ENCODE results near the gene MECP2.

Gene MECP2

DNA sequence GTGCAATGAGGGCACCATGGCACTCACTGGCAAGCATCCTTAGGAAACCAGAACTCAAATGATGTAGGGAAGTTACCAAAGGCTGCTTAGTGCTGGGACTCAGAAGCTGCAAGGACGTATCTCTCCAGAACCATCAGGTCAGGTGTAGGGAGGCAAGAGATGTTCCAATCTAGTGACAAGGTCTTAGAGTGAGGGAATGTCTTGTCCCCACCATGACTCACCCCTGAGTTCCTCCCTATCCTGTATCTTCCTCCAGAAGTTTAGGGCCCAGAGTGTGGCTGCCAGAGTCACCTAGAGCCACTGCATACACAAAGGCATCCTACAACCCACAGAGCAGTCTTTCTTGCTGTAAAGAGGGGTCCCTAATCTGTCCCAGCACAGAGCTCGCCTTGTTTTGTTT is 63.7 kb downstream of the MECP2 start:
- no peak for DNase-seq (ENCODE audit: low read depth, low spot score)

- peak; percentile 48 for DNase-seq (ENCODE audit: low read depth, low spot score)
Observed at GRCh38 chrX:154032653-154033052, 64.9 kb downstream of the MECP2 start.

DNA sequence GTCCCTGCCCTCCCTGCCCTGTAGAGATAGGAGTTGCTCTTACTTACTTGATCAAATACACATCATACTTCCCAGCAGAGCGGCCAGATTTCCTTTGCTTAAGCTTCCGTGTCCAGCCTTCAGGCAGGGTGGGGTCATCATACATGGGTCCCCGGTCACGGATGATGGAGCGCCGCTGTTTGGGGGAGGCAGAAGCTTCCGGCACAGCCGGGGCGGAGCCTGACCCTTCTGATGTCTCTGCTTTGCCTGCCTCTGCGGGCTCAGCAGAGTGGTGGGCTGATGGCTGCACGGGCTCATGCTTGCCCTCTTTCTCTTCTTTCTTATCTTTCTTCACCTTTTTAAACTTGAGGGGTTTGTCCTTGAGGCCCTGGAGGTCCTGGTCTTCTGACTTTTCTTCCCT is 65.4 kb downstream of the MECP2 start:
- DNase-seq (ENCODE audit: low read depth, low spot score), result no peak

- DNase-seq (ENCODE audit: low read depth, low spot score), result peak; percentile 44
Observed at GRCh38 chrX:154030715-154031305, 66.7 kb downstream of the MECP2 start.

- DNase-seq (ENCODE audit: low read depth, low spot score), result no peak
Observed at GRCh38 chrX:154030266-154030665, 67.3 kb downstream of the MECP2 start.

DNA sequence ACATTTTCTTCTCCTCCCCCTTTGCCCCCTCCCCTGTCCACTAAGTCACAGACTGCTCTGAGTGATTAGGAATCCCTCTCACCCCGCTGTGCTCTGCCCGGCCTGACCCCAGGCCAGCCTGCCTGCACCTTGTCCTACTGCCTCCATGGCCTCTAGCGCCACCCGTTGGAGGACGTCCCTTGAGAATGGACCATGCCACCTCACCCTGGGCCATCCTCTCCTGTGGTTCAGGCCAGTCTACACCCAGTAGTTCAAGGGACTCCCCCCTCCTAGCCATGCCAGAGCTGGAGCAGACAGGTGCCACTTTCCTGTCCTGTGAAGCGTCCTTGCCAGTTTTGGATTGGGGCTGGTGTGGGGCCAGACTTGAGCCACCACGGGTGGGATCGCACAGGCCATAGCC is 68.1 kb downstream of the MECP2 start:
- no peak for DNase-seq (ENCODE audit: low read depth, low spot score)

DNA sequence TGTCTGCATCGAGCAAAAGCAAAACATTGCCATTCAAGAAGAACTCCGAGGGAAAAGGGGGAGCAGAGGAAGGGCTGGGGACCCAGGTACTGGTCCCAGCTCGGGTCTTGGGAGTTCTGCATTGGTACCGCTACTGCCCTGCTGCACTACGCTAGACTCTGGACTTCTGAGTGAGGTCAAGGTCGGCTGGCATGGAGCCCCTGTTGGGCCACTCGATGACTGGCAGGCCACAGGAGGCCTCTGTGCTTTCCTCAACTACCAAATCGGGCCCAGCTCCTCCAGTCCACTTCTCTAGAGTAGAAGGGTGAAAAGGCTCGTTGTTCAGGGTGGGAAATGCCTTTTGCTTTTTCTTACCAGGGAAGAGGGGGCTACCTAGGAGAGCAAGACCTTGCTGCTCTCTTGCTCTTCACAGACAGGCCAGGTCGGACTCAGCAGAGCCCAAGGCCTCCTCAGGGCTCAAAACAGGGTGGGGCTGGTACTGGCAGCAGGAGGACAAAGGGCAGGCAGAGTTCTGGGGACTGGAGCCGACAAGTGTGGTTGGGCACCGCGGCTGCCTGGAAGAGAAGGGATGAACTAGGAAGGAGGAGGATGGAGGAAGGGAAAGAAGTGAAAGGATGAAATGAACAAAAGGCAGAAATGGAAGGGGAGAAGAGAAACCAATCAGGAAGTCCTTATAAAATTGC is 68.9 kb downstream of the MECP2 start:
- DNase-seq (ENCODE audit: low read depth, low spot score), result no peak

DNA sequence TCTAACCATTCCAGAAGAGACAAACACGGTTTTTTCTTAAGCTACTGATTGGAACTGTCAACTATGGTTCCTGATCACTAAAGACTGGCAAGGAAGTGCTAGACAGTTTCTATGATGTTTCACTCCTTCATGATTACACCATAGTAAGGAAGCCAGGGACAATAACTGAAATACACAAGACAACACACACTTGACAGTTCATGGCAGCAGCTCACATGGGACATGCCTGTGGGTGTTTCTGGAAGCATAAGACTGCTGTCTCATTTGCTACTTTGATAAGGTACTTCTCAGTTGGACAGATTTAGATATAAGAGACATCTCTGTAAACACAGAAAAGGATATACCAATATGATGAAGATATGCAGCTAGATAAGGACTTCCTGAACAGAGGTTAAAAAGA is 69.5 kb downstream of the MECP2 start:
- no peak for DNase-seq (ENCODE audit: low read depth, low spot score)

DNA sequence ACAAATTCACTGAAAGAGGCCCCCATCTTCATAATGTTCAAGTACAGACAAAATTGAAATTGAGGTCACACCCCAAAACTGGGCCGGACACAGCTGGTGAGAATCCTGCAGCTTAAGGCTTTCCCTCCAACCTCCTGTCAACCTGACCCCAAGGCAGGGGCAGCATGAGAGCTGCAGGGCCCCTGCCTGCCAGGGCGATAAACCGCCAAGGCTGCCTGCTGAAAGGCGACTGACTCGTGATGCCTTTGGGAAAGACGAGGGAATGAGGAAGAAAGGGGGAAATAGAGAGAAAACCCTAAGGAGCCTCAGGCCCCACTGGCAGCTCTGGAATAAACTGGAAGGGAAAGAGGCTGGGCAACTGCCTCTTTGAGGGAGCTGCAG is 70.5 kb downstream of the MECP2 start:
- no peak for DNase-seq (ENCODE audit: low read depth, low spot score)

DNA sequence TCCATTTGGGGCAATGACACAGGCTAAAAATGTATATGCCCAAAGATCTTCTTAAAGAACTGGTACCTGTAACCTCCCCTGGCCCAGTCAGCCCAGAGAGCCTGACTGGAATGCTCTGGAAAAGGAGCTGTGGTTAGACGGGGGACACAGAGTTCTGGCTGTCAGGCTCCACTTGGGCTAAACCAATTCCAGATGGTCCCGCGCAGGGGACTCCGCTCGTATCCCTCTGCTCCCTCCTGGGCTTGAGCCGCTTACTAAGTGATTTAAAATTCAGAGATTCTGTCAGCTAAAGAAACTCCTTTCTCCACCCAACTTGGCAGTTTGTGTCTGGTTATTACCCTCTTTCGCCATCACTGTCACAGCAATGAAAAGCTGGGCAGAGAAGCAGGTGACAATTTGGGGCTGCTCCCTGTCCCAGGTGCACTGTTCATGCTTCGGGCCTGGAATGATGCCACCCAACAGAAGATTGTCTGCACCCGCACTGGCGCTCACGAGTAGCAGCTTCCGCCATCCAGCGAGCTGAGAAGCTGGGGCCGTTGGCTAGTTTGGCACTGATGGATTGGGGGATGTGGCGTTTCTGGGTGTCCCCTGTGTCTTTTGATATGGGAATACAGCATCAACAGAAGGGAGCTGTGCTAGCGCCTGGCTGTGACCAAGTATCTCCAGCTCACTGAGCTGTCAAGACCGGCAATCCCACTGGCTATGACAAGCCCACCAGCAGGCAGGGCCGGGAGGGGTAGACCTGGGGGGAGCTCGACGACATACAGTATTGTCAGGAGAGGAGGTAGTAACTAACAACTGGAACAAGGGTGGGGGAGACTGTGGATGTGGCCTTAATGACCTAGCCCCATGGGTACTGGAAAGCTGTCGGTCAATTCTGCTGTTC is 71.1 kb downstream of the MECP2 start:
- no peak for DNase-seq (ENCODE audit: low read depth, low spot score)

- DNase-seq (ENCODE audit: low read depth, low spot score), result no peak
Observed at GRCh38 chrX:154025230-154025629, 72.3 kb downstream of the MECP2 start.

GRCh38 chrX:154024271-154024670 is 73.2 kb downstream of the MECP2 start:
- no peak for DNase-seq (ENCODE audit: low read depth, low spot score)

DNA sequence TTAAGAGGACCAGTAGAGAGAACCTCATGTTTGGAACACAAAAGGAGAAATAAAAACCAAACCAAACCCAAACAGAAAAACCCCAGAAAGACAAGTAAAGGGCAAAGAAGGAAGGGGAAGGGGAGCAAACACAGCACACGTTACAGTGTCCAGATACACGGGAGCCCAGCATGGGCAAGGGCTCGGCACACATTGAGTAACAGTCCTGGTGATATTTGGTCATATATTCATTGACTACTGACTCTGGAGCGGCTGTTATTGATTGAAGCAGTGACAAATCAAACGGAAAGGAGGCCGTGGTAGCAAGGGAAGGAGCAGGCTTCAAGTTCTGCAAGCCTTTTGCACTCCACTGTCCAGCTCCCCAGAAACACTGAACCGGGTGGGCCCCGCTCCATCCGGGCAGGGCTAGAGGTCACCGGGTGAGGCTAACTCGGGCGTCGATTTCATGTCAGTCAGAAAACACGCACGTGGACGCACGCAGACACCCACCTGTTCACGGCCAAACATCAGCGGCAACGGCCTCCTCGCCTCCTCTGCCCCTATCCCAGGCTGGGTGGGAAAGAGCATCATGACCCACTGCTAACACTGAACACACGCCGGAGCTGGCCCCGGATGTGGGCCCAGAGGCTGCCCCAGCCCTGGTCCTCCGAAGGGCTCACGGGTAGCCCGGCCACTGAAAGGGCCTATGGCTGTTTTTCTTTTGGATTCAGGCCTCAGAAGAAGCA is 74.1 kb downstream of the MECP2 start:
- DNase-seq (ENCODE audit: low read depth, low spot score), result no peak

GRCh38 chrX:154022108-154022507 is 75.4 kb downstream of the MECP2 start:
- DNase-seq (ENCODE audit: low read depth, low spot score), result no peak

DNA sequence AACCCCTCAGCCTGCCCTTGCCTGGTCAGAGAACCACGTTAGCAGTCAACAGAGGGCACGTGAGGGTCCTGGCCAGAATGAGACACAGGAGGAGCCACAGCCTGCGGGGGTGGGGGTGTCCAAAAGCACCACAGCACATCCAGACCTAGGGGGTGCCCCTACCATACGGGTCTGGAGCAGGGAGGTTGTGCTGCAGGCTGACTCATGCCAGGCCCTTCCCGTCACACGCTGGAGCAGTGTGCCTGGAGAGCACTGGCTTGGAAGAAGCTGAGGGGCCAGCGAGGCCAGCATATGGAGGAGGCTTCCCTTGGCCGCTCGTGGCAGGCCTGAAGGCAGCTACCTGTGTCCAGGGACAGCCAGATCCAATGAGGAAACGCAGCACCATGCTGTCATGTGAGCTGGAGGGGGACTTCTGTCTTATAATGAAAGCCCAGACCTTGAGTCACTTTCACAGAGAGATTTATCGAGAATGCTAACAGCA is 76.3 kb downstream of the MECP2 start:
- peak; percentile 60 for DNase-seq (ENCODE audit: low read depth, low spot score)

- no peak for DNase-seq (ENCODE audit: low read depth, low spot score)
Observed at GRCh38 chrX:154020536-154021115, 76.9 kb downstream of the MECP2 start.

GRCh38 chrX:154019633-154020528 is 77.6 kb downstream of the MECP2 start, which contains the start of gene IRAK1:
Gene IRAK1, minus strand, starts transcription at chrX:154019902. Its CDS starts 90 bp downstream, at chrX:154019812.
- DNase-seq (ENCODE audit: low read depth, low spot score), result peak; percentile 66

- no peak for DNase-seq (ENCODE audit: low read depth, low spot score)
Observed at GRCh38 chrX:154019061-154019621, 78.4 kb downstream of the MECP2 start.

DNA sequence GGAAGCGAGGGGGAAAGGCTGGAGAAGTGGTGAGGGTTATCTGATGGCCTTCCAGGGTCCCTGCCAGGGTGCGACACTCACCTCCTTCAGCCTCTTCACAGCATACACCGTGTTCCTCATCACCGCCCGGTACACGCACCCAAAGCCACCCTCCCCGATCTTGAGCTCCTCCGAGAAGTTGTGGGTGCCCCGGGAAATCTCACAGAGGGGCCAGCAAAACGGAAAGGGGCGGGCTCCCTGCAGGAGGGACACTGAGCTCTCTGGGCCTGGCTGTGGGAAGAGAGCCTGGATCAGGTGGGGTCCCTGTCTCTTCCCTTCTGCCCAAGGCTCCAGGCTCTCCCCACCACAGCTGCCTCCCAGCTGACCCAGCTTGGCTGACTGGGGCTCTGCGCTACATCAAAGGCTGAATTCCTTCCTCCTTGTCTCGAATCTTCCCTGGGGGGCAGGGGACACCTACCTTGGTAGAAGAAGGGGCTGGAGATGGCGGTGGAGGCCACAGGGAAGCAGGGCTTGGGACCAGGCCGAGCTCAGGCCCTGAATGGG is 78.9 kb downstream of the MECP2 start:
- no peak for DNase-seq (ENCODE audit: low read depth, low spot score)

Data from ELF-1 (cell line).